NCI-H446 treated with DMSO at 0.1 percent for 48 hours (cell line): Measurements from ENCODE around the gene HTR3B.
"Not testable (repeated sequence)": the region's sequence is repeated elsewhere in the genome, so short reads cannot be mapped to it uniquely, and the experiment has no call there.

ENCODE experiments used
- DNase-seq: peaks from one replicate; lab custom pipeline; 2025; lab: John Stamatoyannopoulos, UW

HTR3B gene

DNA sequence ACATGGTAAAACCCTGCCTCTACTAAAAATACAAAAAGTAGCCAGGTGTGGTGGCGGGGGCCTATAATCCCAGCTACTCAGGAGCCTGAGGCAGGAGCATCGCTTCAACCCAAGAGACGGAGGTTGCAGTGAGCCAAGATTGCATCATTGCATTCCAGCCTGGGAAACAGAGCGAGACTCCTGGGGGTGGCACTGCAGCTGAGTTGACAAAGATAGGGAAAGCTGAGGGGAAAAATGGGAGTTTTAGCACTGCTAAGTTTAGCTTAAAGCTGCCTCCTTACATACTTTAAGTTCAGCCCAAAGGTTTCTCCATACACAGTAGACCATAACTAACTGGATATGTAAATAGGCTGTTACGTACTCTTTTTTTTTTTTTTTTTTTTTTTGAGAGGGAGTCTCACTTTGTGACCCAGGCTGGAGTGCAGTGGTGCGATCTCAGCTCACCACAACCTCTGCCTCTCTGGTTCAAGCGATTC is 20.2 kb upstream of the HTR3B start:
- no peak for DNase-seq

DNA sequence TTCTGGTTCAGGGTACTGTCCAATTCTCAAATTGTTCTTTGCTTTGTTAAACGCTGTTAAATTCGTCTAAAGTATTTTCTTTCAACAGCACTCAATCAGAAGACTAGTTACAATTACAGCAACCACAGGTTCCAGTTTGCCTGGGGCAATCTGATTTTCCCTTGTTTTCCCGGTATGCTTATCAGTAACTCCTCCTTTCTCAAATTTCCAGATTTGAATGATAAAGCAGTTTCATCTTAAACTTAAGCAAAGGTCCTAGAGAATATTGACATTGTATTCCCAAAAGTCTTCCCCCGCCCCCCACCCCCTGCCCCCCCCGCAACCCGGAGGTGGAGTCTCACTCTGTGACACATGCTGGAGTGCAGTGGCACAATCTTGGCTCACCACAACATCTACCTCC is 18.7 kb upstream of the HTR3B start:
- DNase-seq = no peak

DNA sequence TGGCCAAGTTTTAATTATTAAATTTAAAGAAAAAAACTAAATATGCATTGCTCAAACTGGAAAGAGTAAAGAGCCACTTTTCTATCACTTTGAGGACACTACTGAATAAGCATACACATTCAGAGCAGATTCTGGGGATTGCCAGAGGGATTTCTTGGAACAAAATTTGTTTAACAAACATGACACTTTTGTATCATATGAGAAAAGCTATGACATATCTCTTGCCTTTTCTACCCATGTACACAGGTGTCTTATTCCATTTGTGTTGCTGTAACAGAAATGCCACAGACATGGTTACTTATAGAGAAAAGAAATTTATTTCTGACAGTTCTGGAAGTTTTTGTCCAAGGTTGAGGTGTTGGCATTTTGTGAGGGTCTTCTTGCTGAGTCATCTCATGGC is 15.7 kb upstream of the HTR3B start:
- no peak for DNase-seq

DNA sequence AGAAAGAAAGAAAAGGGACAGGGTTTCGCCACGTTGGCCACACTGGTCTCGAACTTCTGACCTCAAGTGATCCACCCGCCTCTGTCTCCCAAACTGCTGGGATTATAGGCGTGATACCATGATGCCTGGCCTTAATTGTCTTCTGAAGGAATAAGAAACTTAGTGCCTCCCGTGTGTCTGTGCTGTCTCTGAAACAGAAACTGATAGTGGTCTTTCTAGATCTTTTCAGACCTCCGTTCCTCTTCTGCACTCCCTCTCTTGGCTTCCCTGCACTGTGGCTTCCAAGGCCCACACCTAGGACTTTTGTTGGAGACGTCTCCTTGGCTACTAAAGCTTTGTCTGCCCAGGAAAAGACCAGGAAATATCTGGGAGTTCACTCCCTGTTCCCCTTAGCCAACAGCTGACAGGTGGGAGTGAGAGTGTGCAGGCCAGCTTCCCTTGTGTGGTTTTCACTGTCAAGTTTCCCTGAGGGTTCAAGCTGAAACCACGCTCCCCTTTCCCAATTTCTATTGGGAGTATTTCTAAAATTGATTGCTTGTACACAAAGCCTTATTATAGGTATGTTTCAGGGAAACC is 10.1 kb upstream of the HTR3B start:
- no peak for DNase-seq

DNA sequence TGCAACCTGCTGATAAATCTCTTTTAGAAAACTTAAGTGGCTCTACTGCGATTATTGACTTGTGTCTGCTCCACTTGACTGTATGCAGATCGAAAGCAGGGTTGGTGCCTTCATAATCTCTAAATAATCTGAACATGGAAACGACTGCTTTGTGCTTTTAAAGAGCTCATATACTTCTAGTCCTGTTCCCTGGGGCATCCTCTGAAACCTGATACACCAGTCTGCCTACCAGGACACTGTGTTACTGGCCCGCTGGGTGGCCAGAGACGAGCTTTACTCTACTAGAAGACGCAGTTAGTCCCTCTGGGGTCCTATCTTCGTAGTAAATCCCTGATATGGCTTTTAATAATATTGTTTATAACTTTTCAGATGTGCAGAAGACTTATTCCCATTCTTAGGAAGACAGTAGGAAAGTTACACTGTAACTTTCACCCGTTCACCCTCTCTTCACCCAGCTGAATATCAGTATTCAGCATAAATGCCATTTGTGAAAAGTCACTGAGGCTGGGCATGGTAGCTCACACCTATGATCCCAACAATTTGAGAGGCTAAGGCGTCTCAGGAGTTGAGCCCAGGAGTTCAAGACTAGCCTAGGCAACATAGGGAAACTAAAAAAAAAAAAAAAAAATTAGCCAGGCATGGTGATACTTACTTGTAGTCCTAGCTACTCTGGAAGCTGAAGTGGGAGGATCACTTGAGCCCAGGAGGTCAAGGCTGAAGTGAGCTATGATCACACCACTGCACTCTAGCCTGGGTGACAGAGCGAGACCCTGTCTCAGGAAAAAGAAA is 9.0 kb upstream of the HTR3B start:
- DNase-seq = no peak

DNA sequence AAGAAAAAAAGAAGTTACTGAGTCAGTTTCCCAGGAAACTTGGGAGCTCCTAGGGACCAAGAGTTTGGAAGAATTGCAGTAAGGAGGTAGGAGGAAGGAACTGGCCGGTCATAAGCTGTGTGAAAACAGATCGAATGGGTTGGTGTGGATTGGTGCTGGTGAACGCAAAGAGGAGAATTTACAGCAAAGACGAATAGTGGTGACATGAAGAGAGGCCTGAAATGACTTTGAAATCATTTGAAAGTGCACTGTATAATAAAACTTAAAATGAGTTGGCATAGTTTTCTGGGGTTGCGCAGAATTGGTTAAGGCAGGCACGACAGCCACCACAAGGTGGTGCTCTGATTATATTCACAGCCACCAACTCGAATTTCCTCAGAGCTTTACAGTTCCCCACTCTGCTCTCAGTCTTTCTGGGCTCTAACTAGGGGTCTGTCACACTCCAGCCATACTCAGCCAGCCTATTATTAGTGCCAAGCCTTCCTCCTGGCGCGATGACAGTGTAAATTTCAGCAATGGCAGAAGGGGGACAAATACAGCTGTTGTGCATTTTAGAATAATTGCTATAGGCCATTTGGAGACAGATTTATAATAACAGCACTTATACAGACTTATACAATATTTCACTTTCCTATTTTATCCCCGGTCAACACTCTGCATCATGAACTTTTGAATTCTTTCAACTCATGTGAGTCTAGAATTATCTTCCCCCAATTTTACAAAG is 8.3 kb upstream of the HTR3B start:
- no peak for DNase-seq

DNA sequence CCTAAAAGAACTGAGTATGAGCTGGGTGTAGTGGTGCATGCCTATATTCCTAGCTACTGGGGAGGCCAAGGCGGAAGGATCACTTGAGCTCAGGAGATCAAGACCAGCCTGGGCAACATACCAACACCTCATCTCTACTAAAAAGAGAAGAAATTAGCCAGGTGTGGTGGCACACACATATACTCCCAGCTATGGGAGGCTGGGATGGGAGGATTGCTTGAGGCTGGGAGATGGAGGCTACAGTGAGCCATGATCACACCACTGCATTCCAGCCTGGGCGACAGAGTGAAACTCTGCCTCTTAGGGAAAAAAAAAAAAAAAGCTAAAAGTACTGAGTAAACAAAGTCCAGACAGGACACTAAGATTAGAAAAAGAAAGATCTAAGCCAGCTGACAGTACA is 3.5 kb upstream of the HTR3B start:
- no peak for DNase-seq

DNA sequence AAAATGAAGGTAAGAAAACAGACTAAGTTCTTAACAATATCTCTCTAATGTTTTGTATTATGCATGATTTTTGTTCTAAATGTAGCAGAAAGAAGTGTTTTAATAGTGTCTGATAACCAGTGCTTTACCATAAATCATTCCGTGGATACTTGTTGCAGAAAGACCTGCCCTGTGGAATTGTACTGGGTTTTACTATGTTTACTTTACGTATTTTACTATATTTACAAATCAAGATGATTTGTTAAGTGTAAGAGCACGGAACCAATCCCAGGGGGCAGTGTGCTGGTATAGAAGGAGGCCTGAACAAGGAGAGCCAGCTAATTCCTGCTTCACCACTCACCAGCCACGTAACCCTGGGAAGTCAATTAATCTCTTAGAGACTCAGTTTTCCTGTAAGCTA is 1.4 kb downstream of the HTR3B start:
- no peak for DNase-seq

DNA sequence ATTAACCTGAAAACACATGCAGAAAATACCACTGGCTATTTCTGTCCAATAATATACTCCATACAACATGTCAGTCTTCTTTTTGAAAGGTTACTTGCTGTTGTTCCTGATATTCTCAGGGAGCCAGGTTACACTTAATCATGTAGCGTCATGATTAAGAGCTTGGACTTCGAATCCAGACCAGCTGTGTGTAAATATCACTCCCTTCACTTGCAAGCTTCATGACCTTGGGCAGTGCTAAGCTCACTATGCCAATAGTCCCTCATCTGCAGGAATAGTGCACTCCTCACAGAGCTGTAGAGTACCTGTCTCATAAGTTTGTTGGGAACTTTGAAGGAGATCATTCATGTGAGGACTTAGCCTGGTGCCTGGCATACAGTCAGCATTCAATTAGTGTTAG is 1.9 kb downstream of the HTR3B start:
- DNase-seq = no peak

DNA sequence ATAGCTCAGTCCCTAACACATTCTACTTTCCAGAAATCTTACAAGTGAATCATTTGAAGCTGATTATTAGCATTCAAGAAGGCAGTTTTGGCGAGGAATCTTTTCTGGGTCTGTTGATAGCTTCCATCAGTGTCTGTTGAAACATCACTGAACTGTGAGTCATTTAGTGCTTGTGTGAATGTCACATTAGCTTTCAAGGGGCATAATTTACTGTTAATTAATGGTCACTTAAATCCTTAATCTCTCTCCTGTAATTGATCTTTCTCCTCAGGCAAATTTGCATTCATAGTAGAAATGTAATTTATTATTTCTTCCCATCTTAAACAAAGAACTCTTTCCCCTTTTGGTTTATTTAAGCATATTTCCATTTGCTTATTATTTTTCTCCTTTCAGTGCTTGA is 2.6 kb downstream of the HTR3B start:
- no peak for DNase-seq

DNA sequence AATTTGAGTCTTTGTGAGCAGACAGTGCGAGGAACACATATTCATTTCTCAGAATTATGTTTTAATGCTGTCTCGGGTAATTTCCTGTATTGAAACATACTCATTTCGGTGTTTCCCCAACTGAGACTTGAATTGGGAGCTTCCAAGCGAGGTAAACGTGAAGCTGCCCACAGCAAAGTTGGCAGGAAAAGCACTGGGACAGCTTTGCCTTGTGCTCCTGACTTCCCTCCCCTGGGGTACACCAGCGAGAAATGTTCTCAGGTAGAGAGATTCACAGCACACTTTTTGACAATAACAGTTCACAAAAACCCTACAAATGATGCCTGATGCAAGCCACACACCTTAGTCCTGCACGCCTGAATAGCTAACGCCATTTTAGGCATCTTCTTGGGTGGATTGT is 3.1 kb downstream of the HTR3B start:
- no peak for DNase-seq

DNA sequence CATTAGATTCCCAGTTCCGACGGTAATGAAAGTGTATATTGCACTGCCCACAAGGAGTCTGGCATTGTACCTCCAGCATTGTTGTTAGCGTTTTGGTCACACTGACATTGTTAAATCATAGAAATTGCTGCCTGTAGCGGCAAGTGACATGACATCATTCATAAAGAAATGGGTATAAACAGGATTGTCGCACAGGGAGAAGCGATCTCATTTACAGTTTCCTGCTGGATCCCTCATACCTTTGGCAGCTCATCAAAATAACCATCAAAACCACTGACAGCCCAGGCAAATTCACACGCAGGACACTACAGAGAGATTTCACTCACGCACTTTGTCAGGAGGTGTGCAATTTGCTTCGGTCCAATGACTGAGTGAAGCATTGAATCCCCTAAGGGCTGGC is 3.5 kb downstream of the HTR3B start:
- no peak for DNase-seq

DNA sequence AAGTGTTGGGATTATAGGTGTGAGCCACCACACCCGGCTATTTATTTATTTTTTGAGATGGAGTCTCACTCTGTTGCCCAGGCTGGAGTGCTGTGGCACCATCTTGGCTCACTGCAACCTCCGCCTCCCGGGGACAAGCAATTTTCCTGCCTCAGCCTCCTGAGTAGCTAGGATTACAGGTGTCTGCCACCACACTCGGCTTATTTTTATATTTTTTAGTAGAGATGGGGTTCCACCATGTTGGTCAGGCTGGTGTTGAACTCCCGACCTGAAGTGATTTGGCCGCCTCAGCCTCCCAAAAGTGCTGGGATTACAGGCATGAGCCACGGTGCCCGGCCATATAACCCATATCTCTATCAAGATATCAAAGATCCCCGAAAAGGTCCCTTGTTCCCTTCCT is 6.9 kb downstream of the HTR3B start:
- DNase-seq = not testable (repeated sequence)

DNA sequence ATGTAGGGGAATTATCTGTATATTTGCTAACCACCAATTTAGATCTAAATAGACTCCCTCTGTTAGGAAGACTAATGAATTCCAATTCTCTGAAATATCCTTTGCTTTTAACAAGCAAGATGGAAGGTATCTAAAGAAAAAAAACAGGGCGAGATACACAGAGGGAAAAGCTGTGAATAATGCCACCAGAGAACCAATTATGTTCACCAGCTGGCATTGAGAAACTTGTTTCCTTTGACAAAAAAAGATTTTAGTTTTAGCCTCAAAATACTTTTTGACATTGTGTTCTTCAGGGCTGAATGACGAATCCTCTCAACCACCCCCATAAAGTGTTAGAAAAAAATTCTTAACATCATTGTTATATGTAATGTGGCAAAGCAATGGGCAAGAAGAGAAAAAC is 19.0 kb downstream of the HTR3B start:
- no peak for DNase-seq

DNA sequence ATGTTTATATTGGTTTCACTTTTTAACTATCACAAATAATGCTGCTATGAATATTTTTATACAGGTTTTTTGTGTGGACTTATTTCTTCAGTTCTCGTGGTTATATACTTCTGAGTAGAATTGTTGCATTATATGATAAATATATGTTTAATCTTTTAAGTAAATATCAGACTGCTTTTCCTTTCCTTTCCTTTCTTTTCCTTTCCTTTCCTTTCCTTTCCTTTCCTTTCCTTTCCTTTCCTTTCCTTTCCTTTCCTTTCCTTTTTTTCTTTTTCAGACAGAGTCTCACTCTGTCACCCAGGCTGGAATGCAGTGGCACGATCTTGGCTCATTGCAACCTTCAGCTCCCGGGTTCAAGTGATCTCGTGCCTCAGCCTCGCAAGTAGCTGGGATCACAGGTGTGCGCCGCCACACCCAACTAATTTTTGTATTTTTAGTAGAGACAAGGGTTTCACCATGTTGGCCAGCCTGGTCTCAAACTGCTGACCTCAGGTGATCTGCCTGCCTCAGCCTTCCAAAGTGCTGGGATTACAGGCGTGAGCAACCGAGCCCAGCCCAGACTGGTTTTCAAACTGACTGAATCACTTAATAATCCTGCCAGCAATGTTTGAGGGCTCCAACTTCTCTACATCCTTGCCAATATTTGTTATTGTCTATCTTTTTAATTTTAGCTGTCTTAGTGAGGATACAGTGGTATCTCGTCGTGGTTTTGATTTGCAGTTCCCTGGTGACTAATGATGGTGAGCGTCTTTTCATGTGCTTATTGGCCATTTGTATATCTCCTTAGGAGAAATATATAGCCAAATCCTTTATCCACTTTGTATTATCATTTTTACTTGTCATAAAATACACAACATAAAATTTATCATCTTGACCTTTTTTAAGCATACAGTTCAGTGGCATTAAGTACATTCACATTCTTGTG is 21.9 kb downstream of the HTR3B start:
- DNase-seq = no peak

DNA sequence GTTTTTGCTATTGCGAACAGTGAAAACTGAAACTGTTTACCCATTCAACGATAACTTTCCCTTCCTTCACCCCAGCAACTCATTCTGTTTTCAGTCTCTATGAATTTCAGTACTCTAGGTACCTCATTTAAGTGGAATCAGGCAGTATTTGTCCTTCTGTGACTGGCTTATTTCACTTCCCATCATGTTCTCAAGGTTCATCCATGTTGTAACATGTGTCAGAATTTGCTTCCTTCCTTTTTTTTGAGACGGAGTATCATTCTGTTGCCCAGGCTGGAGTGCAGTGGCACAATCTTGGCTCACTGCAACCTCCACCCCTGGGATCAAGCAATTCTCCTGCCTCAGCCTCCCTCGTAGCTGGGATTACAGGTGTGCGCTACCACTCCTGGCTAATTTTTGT is 23.7 kb downstream of the HTR3B start:
- DNase-seq = no peak

DNA sequence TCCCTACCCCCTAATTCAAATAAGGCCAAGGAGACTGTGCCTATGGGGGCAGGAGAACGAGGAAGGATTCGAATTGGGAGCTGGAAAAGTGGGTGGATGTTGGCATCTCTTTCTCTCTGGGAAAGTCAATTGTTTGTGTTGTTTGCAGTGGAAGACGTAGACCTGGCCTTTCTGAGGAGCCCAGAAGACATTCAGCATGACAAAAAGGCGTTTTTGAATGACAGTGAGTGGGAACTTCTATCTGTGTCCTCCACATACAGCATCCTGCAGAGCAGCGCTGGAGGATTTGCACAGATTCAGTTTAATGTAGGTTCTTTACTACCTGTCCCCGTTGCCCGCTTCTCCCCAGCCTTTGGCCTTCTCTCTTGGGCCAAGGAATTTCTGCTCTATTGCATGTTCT is 28.2 kb downstream of the HTR3B start:
- no peak for DNase-seq

DNA sequence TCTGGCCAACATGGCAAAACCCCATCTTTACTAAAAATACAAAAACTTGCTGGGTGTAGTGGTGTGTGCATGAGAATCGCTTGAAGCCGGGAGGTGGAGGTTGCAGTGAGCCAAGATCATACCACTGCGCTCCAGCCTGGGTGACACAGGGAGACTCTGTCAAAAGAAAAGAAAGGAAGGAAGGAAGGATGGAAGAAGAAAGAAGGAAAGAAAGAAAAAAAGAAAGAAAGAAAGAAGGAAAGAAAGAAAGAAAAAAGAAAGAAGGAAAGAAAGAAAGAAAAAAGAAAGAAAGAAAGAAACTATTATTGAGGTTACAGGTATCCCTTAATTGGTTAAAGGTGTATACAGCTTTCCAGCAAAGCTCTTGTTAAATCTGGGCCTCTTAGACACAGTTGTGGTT is 29.6 kb downstream of the HTR3B start:
- not testable (repeated sequence) for DNase-seq

DNA sequence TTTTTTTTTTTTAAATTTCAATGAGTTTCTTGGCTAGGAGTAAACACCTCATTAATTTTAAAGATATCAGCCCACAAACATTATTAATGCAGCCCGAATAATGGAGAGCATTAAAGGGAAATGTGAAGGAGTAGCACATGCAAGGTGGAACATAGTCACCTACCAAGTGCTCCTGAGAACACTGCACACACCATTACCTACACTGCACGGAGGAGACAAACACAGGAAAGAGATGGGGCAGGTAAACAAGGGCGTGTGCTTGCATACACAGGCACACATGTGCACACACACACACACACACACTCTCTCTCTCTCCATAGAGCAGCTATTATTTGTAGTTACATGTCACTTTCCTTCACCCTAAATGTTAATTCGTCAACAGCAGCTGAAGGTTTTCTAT is 30.2 kb downstream of the HTR3B start:
- no peak for DNase-seq

DNA sequence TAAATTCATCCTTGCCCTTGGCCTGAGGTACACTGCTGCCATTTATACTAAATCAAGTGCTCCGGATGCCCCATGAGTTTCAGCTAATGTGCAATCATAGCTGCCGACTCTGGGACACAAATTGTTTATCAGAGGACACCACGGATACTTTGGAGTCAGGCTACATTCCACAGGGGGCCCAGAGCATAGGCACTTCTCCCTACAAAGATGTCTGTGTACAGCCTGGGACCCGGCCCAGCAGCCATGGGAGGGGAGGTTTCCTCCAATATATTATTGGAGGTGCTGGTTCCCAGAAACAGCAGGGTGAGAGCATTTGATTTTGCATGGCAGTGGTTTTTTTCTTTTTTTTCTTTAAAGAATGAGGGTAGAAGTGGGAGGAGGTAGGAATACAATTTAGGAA is 31.3 kb downstream of the HTR3B start:
- DNase-seq = no peak

DNA sequence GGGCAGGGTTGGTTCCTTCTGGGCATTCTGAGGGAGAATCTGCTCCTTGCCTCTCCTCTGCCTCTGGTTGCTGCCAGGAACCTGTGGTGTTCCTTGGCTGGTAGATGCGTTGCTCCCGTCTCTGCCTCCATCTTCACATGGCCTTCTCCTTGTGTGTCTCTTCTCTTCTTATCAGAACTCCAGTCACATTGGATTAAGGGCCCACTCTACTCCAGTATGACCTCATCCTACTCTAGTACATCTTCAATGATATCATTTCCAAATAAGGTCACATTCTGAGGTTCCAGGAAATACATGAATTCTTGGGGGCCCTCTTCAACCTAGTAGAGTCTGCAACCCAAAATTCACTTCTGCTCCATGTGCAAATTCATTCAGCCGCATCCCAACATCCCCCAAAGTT is 33.3 kb downstream of the HTR3B start:
- DNase-seq = no peak

DNA sequence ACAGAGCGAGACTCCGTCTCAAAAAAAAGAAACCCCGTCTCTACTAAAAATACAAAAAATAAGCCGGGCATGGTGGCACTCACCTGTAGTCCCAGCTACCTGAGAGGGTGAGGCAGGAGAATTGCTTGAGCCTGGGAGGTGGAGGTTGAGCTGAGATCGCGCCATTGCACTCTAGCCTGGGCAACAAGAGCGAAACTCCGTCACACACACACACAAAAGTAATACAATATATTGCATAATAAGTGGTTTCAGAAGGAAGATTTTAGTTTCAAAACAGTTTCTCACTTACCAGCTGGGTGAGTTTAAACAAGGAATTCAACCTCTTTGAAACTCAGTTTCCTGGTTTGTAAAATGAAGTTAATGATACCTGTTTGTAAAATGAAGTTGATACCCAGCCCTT is 37.7 kb downstream of the HTR3B start:
- no peak for DNase-seq
